ENCODE results near the gene DOK6.

The DOK6 gene

DNA sequence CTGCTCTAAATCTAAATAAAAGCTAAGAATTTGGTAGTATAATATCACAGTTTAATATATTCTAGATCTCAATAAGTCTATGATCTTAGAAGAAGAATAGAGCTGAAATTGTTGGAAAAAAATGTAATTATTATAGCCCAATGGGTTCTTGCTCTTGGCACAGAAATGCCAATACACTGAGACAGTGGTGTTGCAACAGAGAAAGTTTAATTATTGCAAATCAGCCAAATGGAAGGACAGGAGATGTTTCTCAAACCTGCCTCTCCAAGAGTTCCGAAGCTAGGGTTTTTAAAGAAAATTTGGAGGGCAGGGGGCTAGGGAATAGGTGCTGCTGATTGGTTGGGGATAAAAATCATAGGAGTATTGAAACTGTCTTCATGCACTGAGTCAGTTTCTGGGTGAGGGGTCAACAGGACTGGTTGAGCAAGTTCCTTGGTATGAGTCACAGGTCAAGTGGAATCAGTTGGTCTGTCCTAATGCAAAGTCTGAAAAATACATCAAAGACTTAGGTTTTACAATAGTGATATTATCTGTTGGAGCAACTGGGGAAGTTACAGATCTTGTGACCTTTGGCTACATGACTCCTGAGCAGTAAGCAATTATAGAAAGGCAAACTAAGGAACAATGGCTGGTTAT, 318.3 kb downstream of the DOK6 start:
- DNase-seq = no peak
- no peak for TF ChIP-seq GATA1 (IDR thresholded peaks at IDR 0.05; ENCODE audit: low read depth, low read length)
- no peak for TF ChIP-seq POLR2A (IDR thresholded peaks at IDR 0.05; ENCODE audit: low read length)

DNA sequence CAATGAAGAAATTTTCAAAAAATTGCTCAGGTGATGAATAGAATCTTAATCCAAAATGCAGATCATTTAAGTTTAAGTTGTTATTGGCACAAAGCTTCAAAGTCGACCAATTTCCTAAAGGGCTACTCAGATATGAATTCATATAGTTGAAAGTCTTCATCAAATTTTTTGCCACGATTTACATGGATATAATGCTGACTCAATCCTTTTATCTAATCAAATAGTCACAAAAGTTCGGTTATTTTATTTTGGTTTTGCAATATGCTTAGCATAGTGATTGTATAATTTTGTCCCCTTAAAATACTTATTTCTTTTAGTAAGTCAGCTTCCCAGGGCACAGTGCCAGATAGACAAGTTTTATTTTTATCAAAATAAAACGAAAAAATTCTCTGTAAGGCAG, 319.7 kb downstream of the DOK6 start:
- no peak for TF ChIP-seq GATA1 (IDR thresholded peaks at IDR 0.05; ENCODE audit: low read depth, low read length)
- TF ChIP-seq POLR2A (IDR thresholded peaks at IDR 0.05; ENCODE audit: low read length) = no peak
- no peak for DNase-seq

DNA sequence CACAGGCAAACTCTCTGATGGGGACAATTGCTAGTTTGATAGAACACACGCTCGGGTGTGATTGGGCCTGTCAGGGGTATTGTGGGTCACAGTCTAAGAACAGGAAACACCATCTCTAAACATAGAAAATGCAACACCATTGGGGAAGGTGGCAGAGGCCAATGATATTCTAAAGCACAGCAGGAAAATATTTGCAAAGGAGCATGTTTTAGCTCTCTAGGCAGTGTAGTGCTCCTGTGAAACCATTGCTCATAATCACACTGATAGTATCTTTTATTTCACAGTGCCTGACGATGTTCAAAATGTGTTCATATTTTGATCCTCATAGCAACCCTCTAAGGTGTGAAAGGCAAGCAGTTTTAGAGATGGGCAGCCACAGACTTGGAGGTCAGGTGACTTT, 322.7 kb downstream of the DOK6 start:
- TF ChIP-seq GATA1 (IDR thresholded peaks at IDR 0.05; ENCODE audit: low read depth, low read length) (no peak), POLR2A (IDR thresholded peaks at IDR 0.05; ENCODE audit: low read length) (no peak)

DNA sequence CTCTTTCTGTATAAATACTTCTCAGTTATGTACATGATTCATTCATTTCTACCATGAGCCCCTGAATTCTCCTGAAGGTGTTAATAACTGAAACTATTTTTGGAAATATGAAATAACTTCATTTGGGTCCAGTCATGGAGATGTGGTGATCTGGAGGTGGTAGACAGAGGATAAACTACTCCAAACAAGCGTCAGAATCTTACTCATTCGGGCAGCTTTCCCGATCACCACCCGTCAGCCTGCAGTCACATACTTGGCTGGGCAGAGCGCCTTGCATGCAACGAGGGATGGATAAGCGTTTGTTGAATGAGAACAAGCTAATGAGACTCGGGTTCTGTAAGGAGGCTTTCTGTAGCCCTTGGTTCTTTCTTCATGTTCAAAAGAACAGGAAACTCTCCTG, 324.3 kb downstream of the DOK6 start:
- no peak for DNase-seq
- TF ChIP-seq GATA1 (IDR thresholded peaks at IDR 0.05; ENCODE audit: low read depth, low read length) (no peak), POLR2A (IDR thresholded peaks at IDR 0.05; ENCODE audit: low read length) (no peak)

More for the DNA sequence above, 322.7 kb downstream of the DOK6 start:
- no peak for DNase-seq

DNA sequence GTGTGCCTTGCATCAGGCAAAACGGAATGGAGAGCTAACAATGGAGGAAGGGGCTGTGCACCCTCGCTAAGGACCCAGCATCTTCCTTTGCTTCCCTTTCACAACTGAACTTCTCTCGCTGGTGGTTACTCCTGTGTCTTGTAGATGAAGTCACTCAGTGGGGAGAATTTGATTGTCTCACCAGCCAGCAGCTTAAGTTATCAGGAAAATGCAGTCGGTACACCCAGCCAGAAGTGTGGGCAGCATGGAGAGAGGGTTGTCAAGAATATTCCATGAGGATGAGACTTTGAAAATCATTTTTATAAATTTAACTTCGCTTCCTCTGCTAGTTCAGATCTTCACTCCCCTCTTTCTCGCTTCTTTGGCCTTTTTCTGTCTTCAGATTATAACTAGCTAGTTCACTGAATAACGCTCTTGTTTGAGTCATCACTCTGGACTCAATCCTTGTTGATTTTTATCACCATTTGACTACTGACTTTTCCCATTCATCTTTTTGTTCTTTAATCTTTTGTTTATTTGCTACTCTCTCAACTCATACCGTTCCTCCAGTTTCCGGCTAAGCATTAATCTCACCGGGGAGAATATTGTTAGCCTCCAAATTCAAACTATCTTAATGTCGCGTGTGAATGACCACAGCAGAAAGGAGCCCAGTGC, 325.3 kb downstream of the DOK6 start:
- no peak for TF ChIP-seq GATA1 (IDR thresholded peaks at IDR 0.05; ENCODE audit: low read depth, low read length)
- no peak for TF ChIP-seq POLR2A (IDR thresholded peaks at IDR 0.05; ENCODE audit: low read length)

DNA sequence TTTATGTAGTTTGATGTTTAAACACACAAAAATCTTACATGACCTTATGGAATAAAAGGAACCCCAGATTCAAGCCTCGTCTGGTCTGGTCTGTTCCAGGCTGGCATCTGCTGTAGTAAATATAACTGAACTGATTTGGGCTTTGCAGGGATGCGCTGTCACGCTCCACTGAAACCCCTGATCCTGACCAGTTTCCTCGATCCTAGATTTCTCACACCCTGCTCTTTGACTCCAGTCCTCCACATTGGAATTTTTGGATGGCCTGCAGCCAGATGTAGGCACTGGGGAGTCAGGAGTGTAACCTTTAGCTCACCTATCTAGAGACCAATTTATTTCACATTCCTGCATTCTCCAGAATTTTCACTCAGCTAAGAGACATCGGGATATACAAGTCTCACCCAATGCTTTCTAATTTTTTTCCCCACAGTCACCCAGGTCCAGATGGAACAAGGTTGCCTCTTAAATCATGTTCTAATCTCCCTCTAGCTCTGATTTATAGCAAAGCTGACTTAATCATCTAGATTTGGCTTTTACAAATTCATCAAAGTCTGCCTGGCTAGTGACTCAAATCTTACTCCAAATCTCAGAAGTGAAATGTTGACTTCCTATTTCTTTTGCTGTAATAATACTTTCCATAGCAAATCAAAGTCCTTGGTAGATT, 327.4 kb downstream of the DOK6 start:
- no peak for TF ChIP-seq GATA1 (IDR thresholded peaks at IDR 0.05; ENCODE audit: low read depth, low read length)
- TF ChIP-seq POLR2A (IDR thresholded peaks at IDR 0.05; ENCODE audit: low read length) = no peak
- no peak for DNase-seq

More for the DNA sequence above, 325.3 kb downstream of the DOK6 start:
- no peak for DNase-seq

DNA sequence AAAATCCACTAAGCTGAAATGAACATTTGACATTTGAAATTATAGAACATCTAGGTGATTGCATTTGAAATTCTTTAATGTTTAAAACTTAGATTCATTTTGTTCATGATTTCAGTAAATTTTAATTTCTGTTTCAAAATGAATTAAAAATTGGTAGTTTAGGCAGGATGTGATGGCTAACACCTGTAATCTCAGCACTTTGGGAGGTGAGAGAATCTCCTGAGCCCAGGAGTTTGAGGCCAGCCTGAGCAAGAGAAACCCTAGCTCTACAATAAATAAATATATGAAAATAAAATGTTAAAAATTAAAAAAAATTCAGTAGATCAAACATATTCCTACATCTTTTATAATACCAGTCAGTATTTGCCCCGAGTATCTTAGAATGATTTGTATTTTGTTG, 330.0 kb downstream of the DOK6 start:
- no peak for DNase-seq
- no peak for TF ChIP-seq POLR2A (IDR thresholded peaks at IDR 0.05; ENCODE audit: low read length)
- no peak for TF ChIP-seq GATA1 (IDR thresholded peaks at IDR 0.05; ENCODE audit: low read depth, low read length)

DNA sequence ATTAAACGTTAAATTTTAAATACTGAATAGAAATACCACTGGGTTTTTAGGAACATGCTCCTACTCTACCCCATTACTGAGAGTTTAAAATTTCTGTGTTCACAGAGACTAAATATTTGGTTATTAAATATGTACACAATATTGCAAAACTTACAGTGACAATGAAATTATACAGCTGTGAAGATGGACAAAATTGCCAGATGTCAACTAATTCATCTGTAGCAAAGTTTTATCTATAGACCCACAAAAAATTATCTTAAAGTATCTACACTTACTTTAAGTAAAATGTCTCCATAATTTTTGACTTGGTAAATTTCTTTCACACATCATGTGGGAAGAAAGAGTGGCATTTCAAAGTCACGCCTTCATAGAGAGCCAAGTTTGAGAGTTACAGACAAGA, 333.8 kb downstream of the DOK6 start:
- no peak for DNase-seq
- TF ChIP-seq POLR2A (IDR thresholded peaks at IDR 0.05; ENCODE audit: low read length) = no peak
- no peak for TF ChIP-seq GATA1 (IDR thresholded peaks at IDR 0.05; ENCODE audit: low read depth, low read length)

DNA sequence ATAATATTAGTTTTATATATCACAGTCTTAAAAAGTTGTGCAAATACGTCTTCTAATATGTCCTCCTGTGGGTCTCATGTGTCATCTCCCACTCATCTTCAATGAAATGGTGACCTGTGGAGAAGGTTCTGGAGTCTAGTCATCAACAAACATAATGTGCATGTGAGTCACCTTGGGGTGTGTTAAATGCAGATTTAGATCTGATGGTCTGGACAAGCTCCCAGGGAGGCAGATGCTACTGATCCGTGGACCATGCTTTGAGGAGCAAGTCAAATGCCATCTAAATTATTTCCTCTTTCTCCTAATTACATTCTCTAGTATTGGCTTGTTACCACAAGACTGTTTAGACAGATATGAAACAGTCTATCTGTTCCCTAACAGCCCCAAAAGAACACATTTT, 336.0 kb downstream of the DOK6 start:
- no peak for DNase-seq
- no peak for TF ChIP-seq POLR2A (IDR thresholded peaks at IDR 0.05; ENCODE audit: low read length)
- no peak for TF ChIP-seq GATA1 (IDR thresholded peaks at IDR 0.05; ENCODE audit: low read depth, low read length)

DNA sequence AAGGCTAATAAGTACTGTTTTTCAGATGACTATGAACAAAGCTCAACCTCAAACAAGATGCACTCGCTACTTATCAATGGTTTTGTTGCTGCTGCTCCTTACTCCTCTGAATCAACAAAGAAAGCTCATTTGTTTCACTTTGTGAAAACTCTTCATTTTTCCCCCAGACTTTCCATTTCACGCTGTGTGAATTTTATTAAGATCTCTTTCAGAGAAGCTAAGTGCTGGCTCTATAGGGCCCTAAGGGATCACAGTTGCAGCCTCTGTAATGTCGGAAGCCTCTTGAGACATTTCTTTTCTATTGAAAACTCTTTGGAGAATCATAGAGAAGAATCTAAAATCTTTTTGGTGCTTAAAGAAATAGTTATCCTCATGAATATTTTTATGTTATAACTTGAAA, 337.2 kb downstream of the DOK6 start:
- no peak for TF ChIP-seq GATA1 (IDR thresholded peaks at IDR 0.05; ENCODE audit: low read depth, low read length)
- no peak for TF ChIP-seq POLR2A (IDR thresholded peaks at IDR 0.05; ENCODE audit: low read length)
- no peak for DNase-seq

DNA sequence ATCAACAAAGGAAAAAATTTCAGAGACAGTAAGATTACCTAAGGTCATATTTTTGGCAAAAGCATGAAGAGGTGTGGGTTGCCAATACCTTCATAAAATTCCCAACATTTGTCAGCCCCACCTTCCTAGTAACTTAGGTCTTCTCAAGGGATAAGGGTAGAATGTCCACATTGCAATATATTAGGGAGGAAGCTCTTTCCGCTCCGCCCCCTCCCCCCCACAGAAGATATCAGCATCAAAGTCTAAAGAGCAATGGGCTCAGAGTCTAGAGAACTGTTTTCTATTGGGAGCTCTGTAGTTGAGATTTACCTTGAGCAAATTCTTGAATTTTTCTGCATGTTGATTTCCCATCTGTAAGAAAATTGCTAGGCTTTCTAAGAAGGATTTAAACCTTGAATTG, 346.7 kb downstream of the DOK6 start:
- TF ChIP-seq GATA1 (IDR thresholded peaks at IDR 0.05; ENCODE audit: low read depth, low read length) = no peak
- TF ChIP-seq POLR2A (IDR thresholded peaks at IDR 0.05; ENCODE audit: low read length) = no peak
- no peak for DNase-seq

DNA sequence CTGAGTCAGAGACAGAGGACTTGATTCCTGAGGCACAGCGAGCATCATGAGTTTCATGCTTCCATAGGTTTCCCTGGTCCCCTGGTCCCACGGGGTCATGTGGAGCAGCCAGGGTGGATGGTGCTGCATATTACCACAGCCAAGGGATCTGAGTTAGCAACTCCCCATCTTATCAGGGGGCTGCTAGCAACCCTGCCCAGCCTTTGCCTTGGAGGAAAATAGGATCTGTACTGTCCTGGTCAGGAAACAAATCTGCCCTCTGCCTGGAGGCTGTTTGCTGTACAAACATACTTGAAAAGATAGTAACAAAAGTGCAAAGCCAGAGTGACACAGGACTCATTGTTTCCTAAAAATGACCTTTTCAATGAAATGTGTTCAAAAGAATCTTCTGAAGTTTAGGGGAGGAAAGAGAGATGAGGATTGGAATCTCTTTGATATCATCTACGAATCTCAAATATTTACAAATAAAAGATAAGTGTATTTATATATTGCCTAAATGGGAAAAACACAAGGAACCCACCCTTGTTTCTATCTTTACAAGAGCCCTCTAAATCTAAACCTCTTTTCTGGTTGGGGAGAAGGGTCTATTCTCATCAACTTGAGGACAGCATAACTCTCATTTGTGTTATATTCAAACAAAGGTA, 352.2 kb downstream of the DOK6 start:
- no peak for TF ChIP-seq POLR2A (IDR thresholded peaks at IDR 0.05; ENCODE audit: low read length)
- TF ChIP-seq GATA1 (IDR thresholded peaks at IDR 0.05; ENCODE audit: low read depth, low read length) = no peak
- no peak for DNase-seq

DNA sequence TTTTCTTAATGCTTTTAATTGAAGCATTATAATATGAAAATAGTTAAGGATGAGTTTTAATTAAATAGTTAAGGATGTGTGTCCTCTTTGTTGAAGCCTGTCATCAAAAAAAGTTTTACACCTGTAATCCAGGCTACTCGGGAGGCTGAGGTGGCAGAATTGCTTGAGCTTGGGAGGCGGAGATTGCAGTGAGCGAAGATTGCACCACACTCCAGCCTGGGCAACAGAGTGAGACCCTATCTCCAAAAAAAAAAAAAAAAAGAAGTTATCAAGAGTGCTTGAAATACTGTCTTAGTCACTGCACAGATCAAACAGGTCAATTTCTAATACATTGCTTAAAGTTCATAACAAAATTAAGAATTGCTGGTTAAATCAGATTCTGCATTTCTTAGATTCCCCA, 353.4 kb downstream of the DOK6 start:
- no peak for TF ChIP-seq GATA1 (IDR thresholded peaks at IDR 0.05; ENCODE audit: low read depth, low read length)
- TF ChIP-seq POLR2A (IDR thresholded peaks at IDR 0.05; ENCODE audit: low read length) = no peak
- DNase-seq = no peak

DNA sequence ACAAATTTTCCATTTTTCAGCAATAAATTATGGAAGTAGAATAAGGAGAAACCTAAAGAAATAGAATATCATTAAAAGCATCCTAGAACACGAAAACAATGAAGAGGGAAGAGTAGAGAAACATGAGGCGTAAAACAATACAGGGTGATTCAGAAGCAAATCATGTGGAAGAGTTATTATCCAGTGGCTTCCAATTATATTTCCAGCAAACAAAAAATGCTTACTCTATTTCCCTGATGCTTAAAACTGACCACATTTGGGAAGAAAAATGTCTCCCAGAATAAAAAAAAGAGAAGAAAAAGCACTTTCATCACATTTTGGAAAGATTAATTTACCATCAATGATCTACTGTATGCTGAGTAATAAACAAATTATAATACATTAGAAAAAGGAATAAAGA, 354.4 kb downstream of the DOK6 start:
- no peak for DNase-seq
- no peak for TF ChIP-seq GATA1 (IDR thresholded peaks at IDR 0.05; ENCODE audit: low read depth, low read length)
- no peak for TF ChIP-seq POLR2A (IDR thresholded peaks at IDR 0.05; ENCODE audit: low read length)

Measured in erythroblast (primary cell).